KOPT-K1 (cell line): ENCODE data around the gene CPNE6.

Source experiments
- H3K27ac ChIP-seq: fragments of 200-600 bp; sonication (generic); 2 replicates; pipeline ENCODE4 v1.5.1; 2016; ENCODE audit warnings: antibody characterized with exemption, mild to moderate bottlenecking, low read depth, low read length; ENCODE audit not compliant: poor library complexity, severe bottlenecking
- H3K36me3 ChIP-seq: fragments of 200-600 bp; sonication (generic); 2 replicates; pipeline ENCODE4 v1.5.1; 2017; ENCODE audit warnings: antibody characterized with exemption, mild to moderate bottlenecking, low read length, moderate library complexity; ENCODE audit not compliant: insufficient read depth
- H3K9me3 ChIP-seq: fragments of 200-600 bp; sonication (generic); 2 replicates; pipeline ENCODE4 v1.5.1; 2017; ENCODE audit warnings: antibody characterized with exemption, low read length, mild to moderate bottlenecking; ENCODE audit not compliant: insufficient read depth, poor library complexity, severe bottlenecking

CPNE6 gene

GRCh38 chr14:24084440-24084839 lies 13.1 kb downstream of the CPNE6 start:
- no peaks in the 10 kb centered on the region for H3K9me3 ChIP-seq
- H3K36me3 ChIP-seq = no peaks in the 10 kb centered on the region
- no peak overlapping the region for H3K27ac ChIP-seq

GRCh38 chr14:24085215-24085614 lies 13.9 kb downstream of the CPNE6 start:
- no peaks in the 10 kb centered on the region for H3K9me3 ChIP-seq
- no peaks in the 10 kb centered on the region for H3K36me3 ChIP-seq
- no peak overlapping the region for H3K27ac ChIP-seq

- H3K9me3 ChIP-seq = no peaks in the 10 kb centered on the region
- no peak overlapping the region for H3K27ac ChIP-seq
- H3K36me3 ChIP-seq = no peaks in the 10 kb centered on the region
Measured at GRCh38 chr14:24086193-24086955, 15.0 kb downstream of the CPNE6 start.

GRCh38 chr14:24087004-24087403 lies 15.6 kb downstream of the CPNE6 start:
- Histone ChIP-seq H3K27ac (no peak overlapping the region), H3K9me3 (no peaks in the 10 kb centered on the region), H3K36me3 (no peaks in the 10 kb centered on the region)

DNA sequence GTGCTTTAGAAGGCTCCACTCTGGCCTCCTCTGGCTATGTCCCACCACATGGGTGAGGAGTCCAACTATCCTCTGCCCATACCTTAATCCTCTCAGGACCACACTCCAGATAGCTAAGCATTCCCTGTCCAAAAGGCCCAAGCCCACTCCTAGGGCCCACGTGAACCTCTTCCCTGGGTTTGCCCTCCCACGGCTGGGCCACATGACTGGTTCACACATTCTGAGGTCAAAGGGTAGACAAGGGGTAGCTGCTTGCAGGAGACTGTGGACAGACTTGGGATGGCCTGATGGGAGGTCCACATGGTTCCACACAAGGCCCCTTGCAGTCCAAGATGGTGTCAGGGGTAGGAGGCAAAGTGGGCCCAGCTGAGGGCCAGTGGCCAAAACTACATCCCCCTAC lies 16.7 kb downstream of the CPNE6 start:
- Histone ChIP-seq H3K36me3 (no peaks in the 10 kb centered on the region), H3K27ac (no peak overlapping the region), H3K9me3 (no peaks in the 10 kb centered on the region)

- Histone ChIP-seq H3K9me3 (no peaks in the 10 kb centered on the region), H3K36me3 (no peaks in the 10 kb centered on the region), H3K27ac (no peak overlapping the region)
Measured at GRCh38 chr14:24089890-24090289, 18.5 kb downstream of the CPNE6 start.

- Histone ChIP-seq H3K27ac (no peak overlapping the region), H3K9me3 (no peaks in the 10 kb centered on the region), H3K36me3 (no peaks in the 10 kb centered on the region)
Measured at GRCh38 chr14:24092110-24092504, 20.7 kb downstream of the CPNE6 start.

- no peak overlapping the region for H3K27ac ChIP-seq
- H3K36me3 ChIP-seq = no peaks in the 10 kb centered on the region
- H3K9me3 ChIP-seq = no peaks in the 10 kb centered on the region
Measured at GRCh38 chr14:24092505-24093206, 21.3 kb downstream of the CPNE6 start.

DNA sequence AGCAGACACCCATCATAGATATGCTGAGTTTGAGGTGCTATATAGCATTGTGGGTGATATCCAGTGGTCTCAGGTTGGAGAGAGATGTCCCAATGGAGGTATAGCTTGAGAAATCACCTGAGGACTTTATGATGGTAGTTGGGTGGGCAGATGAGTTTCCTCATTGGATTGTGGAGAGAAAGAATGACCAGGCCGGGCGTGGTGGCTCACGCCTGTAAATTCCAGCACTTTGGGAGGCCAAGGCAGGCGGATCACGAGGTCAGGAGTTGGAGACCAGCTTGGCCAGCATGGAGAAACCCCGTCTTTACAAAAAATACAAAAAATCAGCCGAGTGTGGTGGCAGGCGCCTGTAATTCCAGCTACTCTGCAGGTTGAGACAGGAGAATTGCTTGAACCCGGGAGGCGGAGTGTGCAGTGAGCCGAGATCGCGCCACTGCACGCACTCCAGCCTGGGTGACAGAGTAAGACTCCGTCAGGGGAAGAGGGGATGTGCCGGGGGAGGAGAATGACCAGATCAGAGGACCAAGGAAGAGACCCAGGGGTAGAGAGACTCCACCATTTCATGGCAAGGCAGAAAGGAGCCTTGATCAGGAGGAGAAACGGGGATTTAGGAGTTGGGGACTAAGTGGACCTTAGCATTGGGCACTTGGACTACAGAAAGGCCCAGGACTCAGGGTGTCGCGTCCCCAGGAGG lies 22.0 kb downstream of the CPNE6 start:
- no peaks in the 10 kb centered on the region for H3K36me3 ChIP-seq
- no peaks in the 10 kb centered on the region for H3K9me3 ChIP-seq
- peak overlapping the region; percentile 79 for H3K27ac ChIP-seq

GRCh38 chr14:24093901-24094840 lies 22.8 kb downstream of the CPNE6 start, which contains the start of gene PCK2:
TSS of gene PCK2 (plus strand) at chr14:24094311. CDS start at chr14:24094406, 95 bp downstream.
- H3K36me3 ChIP-seq = no peaks in the 10 kb centered on the region; the same call in 1 of the 2 replicates
- H3K27ac ChIP-seq = peak within 1 kb of the TSS; percentile 79
- H3K9me3 ChIP-seq = no peaks in the 10 kb centered on the region

- peak overlapping the region; percentile 79 for H3K27ac ChIP-seq
- H3K36me3 ChIP-seq = no peaks in the 10 kb centered on the region; the same call in 1 of the 2 replicates
- no peaks in the 10 kb centered on the region for H3K9me3 ChIP-seq
Measured at GRCh38 chr14:24094841-24095270, 23.5 kb downstream of the CPNE6 start.

GRCh38 chr14:24095271-24096068 lies 24.1 kb downstream of the CPNE6 start:
- H3K27ac ChIP-seq = peak overlapping the region; percentile 79
- H3K9me3 ChIP-seq = no peaks in the 10 kb centered on the region
- no peaks in the 10 kb centered on the region; the same call in 1 of the 2 replicates for H3K36me3 ChIP-seq

DNA sequence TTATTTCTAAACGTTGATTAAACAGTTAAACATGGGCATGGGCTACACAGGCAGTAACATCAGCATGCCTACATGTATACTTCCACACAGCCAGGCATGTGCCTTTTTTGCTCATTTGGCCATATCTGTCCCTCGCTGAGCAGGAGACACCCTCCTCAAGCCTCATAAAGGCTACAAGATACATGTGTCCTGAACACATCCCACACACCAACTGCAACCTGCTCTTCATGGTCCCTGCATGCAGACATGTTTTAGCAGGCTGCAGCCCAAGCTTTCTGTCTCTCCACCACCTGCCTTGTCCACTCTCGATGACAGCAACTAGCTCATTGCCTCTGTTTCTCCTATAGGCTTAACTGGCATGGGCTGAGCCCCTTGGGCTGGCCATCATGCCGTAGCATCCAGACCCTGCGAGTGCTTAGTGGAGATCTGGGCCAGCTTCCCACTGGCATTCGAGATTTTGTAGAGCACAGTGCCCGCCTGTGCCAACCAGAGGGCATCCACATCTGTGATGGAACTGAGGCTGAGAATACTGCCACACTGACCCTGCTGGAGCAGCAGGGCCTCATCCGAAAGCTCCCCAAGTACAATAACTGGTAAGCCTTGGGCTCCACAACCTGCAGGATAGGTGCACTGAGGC lies 25.3 kb downstream of the CPNE6 start:
- Histone ChIP-seq H3K36me3 (no peaks in the 10 kb centered on the region; the same call in 1 of the 2 replicates), H3K27ac (no peak overlapping the region)

More for the DNA sequence above, 25.3 kb downstream of the CPNE6 start:
- no peaks in the 10 kb centered on the region for H3K9me3 ChIP-seq
